NCI-H2227 (cell line): Measurements from ENCODE around the gene PAPSS2.

Source experiments
- DNase-seq: peaks from one replicate; lab custom pipeline; 2025; ENCODE audit not compliant: unreplicated experiment; lab: John Stamatoyannopoulos, UW

Gene PAPSS2

GRCh38 chr10:87669752-87670151, 10.1 kb downstream of the PAPSS2 start:
- DNase-seq, result no peak

DNA sequence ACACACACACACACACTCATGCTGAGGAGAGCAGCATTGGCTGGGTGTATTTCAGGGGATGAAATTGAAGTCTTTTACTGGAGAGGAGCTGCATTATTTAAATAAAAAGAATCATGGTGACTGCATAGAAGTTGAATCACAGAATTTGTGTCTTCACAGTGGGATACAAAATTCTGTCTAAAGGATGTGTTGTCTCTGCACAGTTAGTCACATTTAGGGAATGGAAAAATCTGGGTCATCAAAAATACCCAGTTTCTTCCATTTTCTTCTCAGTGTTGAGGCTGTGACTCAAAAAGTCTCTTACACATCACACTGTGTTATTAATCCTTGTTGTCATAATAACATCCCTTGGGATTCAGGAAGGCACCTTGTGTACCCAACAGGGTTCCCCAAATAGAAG, 10.9 kb downstream of the PAPSS2 start:
- no peak for DNase-seq

DNA sequence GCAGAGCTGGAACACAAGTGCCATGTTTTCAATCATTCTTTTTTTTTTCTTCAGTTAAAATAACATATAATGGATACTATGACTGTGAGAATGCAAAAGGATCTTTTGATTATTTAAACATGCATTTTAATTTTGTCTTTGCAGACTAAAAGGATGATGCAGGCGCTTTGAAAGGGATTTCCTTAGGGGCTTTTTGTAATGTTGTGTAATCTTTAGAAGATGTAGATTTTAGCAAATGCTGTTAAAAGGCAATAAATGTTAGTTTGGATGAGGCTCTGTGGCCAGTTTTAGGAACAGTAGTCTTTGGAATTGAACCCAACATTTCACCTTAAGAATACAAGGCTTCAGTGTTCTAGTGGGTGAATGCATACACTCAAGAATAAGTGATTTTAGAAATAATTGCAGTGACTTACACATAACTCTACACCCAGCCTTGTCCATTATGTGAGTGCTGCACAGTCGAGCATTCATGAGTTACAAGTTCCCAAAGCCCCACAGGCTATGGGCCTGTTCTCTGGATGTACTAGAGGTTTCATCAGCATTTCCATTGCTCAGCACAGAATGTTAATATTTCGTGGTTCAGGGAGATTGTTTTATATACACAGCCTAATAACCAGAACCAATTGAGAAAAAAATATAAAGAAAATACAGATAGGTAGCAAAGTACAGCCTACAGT, 11.6 kb downstream of the PAPSS2 start:
- no peak for DNase-seq

DNA sequence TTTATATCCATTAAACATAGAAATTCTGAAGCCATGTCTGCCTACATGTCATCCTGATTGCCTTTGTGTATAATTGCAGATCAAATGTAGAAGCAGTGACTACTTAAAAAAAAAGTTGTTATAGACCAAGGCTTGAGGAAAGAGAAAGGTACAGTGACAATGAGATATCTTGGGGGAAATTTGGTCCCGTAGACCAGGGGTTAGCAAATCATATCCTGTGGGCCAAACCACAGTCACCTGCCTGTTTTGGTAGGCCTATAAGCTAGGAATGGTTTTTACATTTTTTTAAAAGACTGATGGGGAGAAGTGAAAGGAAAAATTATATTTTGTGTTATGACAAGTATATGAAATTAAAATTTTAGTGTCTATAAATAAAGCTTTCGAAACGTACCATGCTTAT, 12.9 kb downstream of the PAPSS2 start:
- no peak for DNase-seq

- DNase-seq, result no peak
These were observed 15.3 kb downstream of the PAPSS2 start for GRCh38 chr10:87674943-87675342.

- DNase-seq, result no peak
These were observed 16.0 kb downstream of the PAPSS2 start for GRCh38 chr10:87675396-87676376.

DNA sequence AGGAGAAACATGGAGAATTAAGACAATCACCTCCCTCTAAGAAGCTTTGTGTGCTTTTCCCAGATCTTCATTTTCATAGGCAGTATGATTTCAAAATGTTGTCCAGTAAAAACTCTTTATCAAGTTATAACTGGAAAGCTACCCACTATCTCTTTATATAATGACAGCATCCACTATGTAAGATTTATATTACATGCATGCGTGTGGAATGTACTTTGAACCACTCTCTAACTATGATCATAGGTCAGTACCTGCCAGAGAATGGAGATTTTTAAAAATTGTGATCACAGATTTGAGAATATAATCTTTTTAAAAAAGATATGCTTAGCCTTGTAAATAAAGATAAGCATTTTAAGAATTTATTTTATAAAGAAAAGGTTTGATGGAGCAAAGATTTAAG, 17.9 kb downstream of the PAPSS2 start:
- DNase-seq, result no peak

GRCh38 chr10:87678302-87678701, 18.6 kb downstream of the PAPSS2 start:
- DNase-seq, result no peak

DNA sequence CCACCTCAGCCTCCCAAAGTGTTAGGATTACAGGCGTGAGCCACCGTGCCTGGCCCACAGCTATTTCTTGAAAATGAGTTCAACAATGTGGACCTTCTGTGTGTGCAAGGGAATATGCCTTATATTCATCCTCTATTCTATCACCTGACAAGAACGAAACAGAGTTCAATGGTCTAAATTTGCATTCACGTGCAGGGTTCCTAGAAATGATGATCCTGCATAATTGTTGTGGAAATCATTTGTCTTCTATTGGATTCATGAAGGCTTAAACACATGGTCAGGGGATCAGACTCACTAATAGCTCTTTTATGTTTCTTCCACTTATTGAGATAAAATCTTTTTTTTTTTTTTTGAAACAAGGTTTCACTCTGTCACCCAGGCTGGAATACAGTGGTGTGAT, 23.7 kb downstream of the PAPSS2 start:
- no peak for DNase-seq

DNA sequence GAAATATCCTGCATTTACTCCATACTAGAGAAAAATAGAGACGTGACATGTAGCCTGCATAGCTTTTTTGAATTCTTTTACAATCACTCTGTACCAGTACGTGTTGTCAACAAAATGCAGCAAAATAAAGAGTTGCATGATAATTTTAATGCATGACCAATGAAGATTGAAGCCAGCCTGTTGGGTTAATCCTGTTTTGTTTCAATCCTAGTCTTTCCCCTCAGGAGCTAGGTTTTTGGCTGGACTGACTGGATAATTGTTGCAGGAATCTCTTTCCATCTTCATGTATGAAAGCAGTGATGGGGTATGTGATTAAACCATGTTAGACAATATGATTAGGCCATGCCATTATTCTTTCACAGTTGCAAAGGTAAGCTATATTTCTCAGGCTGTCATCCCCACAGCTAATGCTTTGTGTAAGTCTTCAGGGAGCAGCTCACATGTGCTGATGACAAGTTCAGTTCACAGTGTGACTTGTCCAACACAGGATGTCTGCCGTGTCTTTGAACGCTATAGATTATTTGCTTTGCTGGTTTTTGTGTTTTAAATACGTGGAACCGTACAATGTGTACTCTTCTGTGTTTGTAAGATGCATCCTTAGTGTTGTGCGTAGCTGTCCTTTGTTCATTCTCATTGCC, 24.4 kb downstream of the PAPSS2 start:
- no peak for DNase-seq

DNA sequence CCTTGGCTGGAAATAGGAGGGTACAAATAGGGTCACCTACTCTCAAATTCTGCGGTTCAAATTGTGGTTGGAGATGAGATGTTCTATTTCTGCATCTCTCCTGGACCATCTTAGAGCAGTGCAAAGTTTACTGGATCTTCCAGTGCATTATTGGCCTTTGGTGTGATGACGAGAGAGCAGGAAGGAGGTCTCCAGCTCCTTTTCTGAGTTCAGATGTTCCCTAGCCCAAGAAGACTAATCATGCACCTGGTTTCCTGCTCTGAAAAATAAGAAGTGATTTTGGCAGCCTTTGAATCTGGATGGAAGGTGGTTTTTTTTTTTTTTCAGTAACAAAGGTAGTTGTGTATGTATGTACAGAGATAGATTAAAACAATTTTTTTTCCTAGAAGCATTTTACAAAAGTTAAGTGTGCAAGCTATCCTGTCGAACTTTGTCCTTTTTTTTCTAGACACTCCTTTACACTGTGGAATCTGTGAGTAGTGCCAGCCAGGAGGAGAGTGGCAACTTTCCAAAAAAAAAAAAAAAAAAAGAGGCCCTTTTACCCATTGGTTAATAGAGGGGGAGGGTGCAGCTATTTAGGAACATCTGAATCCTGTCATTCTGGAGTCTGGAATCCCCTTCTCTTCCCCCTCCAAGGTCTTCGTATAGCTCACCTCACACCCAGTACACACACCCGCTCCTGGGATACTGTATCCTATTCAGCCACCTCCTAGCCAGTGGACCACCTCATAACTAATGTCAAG, 26.3 kb downstream of the PAPSS2 start:
- no peak for DNase-seq

- no peak for DNase-seq
These were observed 31.9 kb downstream of the PAPSS2 start for GRCh38 chr10:87691506-87692070.

DNA sequence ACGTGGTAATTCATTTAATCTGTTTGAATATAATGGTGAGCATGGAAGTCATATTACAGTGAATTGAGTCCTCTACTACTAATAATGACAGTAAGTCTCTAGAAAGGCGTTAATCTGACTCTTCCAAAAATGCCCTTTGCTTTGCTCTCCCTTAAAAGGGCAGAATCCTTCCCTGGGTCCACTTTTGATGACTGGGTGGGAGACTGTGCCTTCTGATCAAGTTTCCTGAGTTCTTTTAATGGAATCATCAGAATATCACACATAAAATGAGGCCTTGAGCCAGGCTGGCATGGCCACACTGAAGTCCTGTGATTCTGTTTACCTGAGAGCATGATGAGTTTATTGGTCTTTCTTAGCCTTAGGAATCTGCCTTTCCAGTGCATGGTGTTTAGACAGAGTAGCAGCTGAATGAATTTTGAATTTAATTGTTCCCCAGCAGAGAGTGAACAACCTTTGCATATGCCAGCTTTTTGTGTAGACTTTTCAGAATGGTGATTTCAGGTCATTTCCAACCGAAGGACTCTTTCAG, 33.3 kb downstream of the PAPSS2 start:
- DNase-seq, result no peak

DNA sequence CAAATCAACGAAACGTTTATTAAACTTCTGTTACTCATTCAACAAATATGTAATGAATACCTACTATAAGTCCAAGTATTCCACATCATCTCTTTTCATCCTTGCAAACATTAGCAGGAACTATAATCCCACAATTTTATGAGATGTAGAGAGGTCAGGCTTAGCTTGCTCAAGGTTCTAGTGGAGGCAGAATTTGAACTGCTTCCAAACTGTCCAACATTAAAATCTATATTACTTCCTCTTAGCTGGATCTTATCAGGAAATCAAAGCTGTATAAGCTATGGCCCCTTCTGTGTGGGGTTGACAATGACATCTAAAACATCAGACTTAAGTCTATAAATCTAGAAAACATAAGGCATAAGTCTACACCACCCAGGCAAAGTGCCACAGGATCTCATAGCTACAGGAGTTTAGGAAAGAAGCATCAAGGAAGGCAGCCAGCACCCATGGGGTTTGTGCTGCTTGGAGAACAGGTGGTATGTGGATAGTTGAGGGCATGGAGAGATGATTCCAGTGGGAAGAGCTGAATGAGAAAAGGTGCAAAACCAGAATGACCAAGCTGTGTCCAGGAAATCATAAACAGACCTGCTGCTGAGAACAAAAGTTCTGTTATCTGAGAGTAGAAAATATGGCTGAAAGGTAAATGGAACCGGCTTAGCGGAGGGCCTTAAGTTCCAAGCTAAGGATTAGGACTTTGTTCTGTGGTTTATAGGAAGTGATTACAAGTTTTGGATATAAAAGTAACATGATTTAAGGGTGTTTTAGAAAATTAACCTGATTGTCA, 34.5 kb downstream of the PAPSS2 start:
- DNase-seq, result no peak

DNA sequence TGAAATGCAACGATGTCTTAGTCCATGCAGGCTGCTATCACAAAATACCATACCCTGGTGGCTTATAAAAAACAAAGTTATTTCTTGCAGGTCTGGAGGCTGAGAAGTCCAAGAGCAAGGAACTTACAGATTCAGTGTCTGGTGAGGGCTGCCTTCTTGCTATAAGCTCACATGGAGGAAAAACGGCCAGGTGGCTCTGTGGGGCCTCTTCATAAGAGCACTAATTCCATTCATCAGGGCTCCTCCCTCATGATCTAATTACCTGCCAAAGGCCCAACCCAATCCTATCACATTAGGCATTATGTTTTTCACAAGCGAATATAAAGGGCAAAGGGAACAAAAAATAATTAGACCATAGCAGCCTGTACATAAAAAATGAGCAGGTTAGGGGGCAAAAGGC, 35.4 kb downstream of the PAPSS2 start:
- DNase-seq, result no peak

GRCh38 chr10:87696922-87697745, 37.5 kb downstream of the PAPSS2 start:
- no peak for DNase-seq

GRCh38 chr10:87700031-87700796, 40.5 kb downstream of the PAPSS2 start:
- no peak for DNase-seq
